H54 (cell line): Measurements from ENCODE around the gene RASSF8.
A peak's percentile ranks its signal among the peaks of the same experiment; 100 is the strongest.

Source experiments
- DNase-seq: peaks from one replicate; pipeline ENCODE4 v3.0.0; 2011; ENCODE audit warnings: low spot score, mixed read lengths; ENCODE audit not compliant: insufficient read length
- FAIRE-seq: peaks from 3 replicates; lab custom pipeline; 2011; peaks lifted over from hg19 to GRCh38; lab: Jason Lieb, UNC
- POLR2A ChIP-seq: IDR thresholded peaks from 2 replicates; pipeline ENCODE4 v1.6.1; 2011; ENCODE audit warnings: low read depth, mild to moderate bottlenecking, low read length

RASSF8 gene, protein sequence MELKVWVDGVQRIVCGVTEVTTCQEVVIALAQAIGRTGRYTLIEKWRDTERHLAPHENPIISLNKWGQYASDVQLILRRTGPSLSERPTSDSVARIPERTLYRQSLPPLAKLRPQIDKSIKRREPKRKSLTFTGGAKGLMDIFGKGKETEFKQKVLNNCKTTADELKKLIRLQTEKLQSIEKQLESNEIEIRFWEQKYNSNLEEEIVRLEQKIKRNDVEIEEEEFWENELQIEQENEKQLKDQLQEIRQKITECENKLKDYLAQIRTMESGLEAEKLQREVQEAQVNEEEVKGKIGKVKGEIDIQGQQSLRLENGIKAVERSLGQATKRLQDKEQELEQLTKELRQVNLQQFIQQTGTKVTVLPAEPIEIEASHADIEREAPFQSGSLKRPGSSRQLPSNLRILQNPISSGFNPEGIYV

DNA sequence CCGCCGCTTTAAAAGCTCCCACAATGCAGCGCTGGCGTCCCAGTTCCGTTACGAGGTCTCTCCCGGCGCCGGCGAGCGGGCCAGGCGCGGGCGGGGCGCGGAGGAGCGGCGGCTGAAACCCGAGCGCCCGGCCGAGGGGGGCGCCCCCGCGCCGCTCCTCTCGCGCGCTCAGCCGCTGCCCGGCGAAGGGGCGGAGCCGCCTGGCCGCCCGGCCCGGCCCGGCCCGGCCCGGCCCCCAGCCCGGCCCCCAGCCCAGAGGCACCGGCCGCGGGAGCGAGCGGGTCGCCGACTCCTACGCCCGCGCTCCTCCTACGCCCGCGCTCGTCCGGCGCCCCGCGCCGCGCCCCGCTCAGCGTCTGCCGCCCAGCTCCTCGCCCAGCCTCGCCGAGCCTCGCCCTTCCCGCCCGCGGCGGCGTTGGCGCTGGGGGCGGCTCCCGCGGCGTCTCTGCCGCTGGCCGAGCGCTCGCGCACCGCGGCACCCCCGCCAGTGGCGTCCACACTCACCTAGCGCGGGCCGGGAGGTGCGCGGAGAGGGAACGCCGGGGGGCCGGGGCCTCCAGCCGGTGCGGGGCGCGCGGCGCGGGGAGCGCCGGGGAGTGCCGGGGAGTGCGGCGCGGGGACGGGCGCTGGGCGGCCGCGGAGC lies at the start of gene RASSF8:
TSS of gene RASSF8 (plus strand) at position 255 of the 643 bp plus-strand sequence. CDS start 96,662 bp downstream, outside the sequence.
- TF ChIP-seq POLR2A = peak; percentile 64; the same call in 1 of the 2 replicates
- DNase-seq (peak; percentile 45), FAIRE-seq (no peak)

DNA sequence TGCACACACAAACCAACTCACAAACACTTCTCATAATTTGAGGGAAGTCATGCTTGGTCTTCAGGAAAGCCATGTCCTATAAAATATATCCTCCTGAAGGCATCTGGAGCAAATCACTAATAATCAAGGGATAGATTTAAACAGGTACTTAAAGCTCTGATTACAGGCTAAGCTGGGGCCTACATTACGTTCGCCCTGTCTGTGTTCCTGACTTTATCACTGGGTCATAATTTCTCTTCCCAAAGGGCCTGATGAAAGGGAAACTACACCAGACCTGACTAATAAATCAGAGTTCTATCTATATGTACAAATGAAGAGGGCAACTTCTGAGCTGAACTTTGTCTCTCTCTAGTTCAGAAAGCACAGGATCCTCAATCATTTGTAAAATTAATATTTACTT lies 43.9 kb upstream of the RASSF8 start:
- no peak for FAIRE-seq
- TF ChIP-seq POLR2A = no peak
- DNase-seq = no peak

DNA sequence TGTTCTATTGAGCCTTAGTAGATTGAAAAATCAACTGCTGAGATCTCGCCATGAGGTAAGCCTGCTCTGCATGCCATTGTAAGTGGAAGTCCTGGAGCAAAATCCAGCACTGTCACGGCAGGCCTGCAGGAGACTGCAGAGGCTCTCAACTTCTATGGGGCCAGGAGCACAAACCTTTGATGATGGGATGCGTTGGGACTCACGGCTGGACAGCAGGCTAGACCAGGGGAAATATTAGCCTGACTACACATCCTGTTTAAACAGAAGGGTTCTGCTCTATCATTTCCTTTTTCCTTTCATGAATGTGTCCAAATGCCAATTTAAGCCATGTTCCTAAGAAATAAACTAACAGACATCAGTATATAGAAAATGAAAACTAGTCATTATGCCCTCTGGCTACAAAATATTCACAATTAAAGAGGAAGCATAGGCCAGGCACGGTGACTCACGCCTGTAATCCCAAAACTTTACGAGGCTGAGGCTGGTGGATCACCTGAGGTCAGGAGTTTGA lies 33.9 kb upstream of the RASSF8 start:
- TF ChIP-seq POLR2A = no peak
- DNase-seq (peak; percentile 13), FAIRE-seq (peak; percentile 72)

DNA sequence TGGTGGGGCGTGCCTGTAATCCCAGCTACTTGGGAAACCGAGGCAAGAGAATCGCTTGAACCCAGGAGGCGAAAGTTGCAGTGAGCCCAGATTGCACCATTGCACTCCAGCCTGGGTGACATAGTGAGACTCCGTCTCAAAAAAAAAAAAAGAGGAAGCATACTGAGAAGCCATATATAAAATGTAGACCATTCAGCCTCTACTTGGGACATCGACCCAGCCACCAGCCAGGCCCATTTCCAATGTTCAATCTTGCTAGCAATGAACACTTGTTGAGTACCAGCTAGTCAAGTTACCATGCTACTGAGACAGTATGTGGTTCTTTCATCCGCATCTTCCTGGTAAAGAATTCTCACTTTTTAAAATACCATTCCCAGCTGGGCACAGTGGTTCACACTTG lies 33.4 kb upstream of the RASSF8 start:
- FAIRE-seq = no peak

DNA sequence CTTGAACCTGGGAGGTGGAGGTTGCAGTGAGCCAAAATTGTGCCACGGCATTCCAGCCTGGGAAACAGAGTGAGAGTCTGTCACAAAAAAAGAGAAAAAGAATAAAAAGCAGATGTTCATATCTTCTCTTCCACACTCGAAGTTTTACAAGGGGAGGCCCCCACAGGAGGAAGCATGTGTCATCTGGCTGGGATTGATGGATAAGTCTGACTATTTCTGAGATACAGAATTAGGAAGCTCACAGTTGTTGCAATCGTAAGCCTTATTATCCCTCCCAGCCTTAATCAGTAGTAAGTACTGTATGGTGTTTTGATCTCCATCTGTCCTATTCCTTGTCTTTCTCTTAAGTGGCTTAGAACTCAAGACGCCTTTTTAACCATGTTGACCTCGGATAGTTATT lies 31.9 kb upstream of the RASSF8 start:
- no peak for TF ChIP-seq POLR2A
- DNase-seq = no peak
- no peak for FAIRE-seq

More for the DNA sequence above, 33.4 kb upstream of the RASSF8 start:
- no peak for DNase-seq
- no peak for TF ChIP-seq POLR2A

DNA sequence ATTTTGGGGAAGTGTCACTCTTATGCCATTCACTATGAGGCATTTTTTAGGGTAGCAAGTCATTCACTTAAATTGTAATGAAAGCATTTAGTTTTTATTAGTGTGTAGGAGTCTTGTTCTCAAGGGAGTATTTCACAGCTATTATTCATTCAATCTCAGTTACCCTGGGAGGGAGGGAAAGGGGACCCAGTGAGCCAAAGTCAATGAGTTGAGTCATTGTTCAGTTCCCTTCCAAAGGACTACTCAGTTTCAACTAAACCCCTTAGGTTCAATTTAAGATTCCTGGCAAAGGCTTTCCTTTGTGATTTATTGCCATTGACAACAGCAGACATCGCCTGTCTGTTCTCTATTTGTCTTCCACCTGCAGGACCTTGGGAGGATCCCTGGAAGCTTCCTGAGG lies 29.3 kb upstream of the RASSF8 start:
- no peak for TF ChIP-seq POLR2A
- FAIRE-seq (no peak), DNase-seq (no peak)

DNA sequence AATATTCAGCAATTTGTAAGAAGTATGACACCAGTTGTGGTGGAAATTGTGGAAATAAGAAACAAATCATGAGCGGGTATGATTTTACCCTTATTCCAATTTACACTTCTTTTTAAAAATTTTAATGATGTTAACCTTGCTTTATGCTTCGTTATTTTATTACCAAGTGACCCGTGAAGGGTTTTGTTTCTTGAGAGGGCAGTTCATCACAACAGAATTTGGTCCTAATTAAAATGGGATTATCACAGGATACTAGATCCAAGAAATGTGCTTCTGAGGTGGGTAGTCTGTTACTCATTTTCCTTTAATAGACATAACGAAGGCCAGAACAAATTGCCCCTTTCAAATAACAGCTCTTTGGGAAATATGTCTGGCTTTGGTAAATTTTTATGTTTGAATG lies 25.5 kb upstream of the RASSF8 start:
- no peak for TF ChIP-seq POLR2A
- DNase-seq (no peak), FAIRE-seq (no peak)

DNA sequence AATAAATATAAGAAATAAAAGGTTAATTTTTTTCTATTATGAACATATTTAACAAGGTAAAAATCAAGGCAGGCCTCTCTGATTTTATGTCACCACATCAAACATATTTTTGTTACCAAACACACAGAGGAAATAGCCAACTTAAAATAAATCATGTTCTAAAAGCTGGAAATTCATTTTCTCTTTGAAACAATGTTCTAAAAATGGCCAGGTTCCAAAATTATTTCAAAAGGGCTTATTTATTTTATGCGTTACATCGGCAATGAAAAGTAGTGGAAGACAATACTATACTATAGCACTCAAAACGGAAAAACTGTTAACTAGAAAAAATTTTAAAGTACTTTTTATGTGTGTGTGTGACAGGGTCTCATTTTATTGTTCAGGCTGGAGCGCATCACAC lies 24.0 kb upstream of the RASSF8 start:
- no peak for TF ChIP-seq POLR2A
- FAIRE-seq = no peak
- no peak for DNase-seq

DNA sequence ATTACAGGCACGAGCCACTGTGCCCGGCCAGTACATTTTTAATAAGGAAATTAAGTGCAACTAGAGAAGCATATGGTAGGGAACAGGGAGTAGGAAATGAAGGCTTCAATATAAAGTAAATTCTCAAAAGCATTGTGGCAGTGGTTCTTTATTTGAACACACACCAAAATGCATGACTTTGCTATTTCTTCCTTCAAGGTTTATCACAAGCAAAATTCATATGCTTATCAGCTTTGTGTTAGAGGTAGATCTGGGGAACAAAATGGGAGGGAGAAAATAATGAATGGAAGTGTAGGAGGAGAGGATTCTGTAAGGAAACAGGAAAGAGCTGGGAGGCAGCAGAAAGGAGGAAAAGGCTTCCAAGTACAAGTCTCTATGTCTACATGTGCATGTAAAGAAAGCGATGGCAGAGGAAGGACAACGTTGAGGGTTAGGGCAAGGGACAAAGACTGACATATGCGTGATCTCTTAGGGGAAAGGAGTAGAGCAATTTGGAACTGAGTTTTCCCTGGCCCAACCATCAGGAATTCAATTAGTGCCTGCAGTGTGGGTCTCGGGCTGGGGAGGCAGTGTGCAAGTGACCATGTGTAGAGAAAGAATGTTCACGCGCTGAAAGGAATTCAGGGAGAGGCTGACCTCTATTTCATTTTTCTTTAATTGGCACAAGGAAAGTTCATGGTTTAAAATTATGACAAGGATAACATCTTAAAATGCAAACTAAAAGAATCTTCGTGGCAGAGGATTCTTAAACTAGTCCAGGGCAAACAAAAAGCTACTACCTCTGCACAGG lies 22.9 kb upstream of the RASSF8 start:
- TF ChIP-seq POLR2A = no peak
- DNase-seq (no peak), FAIRE-seq (no peak)

DNA sequence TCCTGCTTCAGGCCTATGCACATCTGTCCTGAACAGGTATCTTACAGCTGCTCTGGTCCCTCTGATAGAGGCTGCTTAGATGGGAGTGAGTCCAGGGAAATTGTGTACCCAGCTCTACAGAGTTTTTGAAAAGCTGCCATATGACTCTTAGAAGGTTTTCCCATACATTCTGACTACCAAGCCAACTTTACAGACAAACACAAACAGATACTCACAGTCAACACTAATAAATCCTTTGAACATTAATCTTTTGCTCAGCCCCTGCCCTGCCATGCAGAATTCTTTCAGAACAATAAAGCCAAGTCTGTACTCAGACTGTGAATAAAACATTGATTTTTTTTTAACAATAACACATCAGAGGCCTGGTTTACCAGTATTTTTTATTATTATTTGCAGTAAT lies 21.4 kb upstream of the RASSF8 start:
- no peak for TF ChIP-seq POLR2A
- DNase-seq = no peak
- no peak for FAIRE-seq

DNA sequence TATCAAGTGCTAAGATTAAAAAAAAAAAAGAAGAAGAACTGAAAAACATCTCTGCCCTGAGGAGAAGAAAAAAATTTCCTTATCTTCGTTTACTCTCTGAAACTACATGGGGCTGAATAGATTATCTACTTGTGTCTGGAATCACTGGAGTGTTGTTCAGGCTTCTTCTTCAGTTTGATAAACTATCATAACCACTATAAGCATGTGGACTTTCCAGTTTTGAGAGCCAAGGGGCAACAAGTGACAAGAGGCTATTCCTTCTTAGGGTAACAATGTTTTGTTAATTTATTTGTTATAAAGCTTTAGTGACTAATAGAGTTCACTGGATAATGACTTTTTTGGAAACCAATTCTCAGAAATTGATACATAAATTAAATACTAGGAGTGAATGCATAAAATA lies 19.9 kb upstream of the RASSF8 start:
- no peak for FAIRE-seq
- DNase-seq = no peak
- no peak for TF ChIP-seq POLR2A

DNA sequence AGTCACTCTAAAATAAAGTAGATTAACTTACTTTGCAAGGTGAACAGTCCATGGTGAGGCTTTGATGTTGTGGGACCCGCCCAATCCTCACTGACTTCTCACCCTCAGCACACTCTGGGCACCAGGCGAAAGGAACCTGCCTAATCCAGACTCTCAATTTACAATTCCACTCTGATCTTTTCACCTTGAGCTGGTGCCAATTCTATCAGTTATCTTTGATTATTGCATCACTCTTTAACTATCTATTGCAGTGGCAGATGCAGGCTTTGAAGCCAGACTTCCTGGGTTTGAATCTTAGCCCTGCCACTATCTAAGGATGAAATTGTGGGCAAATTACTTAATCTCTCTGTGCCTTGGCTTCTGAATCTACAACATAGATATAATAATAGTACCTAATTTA lies 18.9 kb upstream of the RASSF8 start:
- DNase-seq (no peak), FAIRE-seq (no peak)
- TF ChIP-seq POLR2A = no peak

DNA sequence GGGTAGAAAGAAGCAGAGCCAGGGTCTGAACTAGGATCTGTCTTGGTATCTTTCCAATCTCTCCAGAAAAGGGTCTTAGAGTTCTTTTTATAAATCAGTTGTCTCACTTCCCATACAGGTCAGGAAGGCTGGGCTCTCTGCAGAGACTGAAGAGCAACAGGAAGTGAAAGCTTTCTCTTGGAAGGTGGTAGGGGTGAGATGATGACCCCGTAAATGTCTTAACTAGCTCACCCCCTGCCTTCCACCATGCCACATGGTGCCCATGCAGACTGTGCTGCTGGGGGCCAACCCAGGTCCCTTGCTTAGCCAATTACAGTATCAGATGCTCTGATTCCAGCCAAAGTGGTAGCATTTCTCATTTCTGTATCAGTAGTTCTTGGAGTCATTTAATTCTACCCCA lies 17.6 kb upstream of the RASSF8 start:
- no peak for DNase-seq
- no peak for FAIRE-seq
- TF ChIP-seq POLR2A = no peak

DNA sequence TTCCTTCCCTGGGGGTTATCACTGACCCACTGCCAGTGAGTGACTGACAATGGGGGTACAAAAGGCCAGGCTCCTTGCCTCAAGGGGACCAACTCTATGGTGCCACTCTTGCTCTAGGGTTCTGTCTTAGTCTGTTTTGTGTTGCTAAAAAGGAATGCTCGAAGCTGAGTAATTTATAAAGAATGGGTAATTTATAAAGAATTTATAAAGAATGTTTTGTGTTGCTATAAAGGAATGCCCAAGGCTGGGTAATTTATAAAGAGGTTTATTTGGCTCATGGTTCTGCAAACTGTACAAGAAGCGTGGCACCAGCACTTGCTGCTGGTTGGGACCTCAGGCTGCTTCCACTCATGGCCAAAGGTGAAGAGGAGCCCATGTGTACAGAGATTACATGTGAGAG lies 15.8 kb upstream of the RASSF8 start:
- DNase-seq = no peak
- no peak for TF ChIP-seq POLR2A
- no peak for FAIRE-seq

DNA sequence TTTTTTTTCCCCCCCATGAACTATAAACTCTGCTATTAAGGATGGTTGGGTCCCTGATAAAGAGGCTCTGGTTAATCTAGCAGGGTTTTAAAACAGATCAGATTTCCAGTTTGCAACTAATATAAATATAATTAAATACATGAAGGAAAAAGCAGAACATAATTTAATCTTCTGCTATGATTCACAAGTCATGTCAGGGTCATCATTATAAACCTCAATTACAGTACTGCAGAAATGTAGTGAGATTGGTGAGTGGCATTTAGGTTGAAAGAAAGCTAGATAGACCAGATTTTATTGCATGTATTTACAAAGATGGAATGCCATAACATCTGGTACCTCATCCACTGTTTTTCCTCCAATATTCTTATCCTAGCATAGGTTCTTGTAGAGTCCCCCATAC lies 14.5 kb upstream of the RASSF8 start:
- no peak for DNase-seq
- FAIRE-seq = no peak
- no peak for TF ChIP-seq POLR2A
